Raji (cell line): ENCODE data around the gene HBA1.
"Not testable (repeated sequence)": the region's sequence is repeated elsewhere in the genome, so short reads cannot be mapped to it uniquely, and the experiment has no call there.

Source experiments
- POLR2A ChIP-seq: IDR thresholded peaks from 2 replicates; pipeline ENCODE4 v1.6.1; 2011; ENCODE audit warnings: low read depth, low read length, control low read depth; ENCODE audit not compliant: insufficient read depth

Gene HBA1

DNA sequence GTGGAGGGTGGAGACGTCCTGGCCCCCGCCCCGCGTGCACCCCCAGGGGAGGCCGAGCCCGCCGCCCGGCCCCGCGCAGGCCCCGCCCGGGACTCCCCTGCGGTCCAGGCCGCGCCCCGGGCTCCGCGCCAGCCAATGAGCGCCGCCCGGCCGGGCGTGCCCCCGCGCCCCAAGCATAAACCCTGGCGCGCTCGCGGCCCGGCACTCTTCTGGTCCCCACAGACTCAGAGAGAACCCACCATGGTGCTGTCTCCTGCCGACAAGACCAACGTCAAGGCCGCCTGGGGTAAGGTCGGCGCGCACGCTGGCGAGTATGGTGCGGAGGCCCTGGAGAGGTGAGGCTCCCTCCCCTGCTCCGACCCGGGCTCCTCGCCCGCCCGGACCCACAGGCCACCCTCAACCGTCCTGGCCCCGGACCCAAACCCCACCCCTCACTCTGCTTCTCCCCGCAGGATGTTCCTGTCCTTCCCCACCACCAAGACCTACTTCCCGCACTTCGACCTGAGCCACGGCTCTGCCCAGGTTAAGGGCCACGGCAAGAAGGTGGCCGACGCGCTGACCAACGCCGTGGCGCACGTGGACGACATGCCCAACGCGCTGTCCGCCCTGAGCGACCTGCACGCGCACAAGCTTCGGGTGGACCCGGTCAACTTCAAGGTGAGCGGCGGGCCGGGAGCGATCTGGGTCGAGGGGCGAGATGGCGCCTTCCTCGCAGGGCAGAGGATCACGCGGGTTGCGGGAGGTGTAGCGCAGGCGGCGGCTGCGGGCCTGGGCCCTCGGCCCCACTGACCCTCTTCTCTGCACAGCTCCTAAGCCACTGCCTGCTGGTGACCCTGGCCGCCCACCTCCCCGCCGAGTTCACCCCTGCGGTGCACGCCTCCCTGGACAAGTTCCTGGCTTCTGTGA is at the start of gene HBA1:
HBA1 (plus strand) TSS at position 204 of the 906 bp plus-strand sequence; CDS start at position 241, 37 bp downstream.
- TF ChIP-seq POLR2A = not testable (repeated sequence)

DNA sequence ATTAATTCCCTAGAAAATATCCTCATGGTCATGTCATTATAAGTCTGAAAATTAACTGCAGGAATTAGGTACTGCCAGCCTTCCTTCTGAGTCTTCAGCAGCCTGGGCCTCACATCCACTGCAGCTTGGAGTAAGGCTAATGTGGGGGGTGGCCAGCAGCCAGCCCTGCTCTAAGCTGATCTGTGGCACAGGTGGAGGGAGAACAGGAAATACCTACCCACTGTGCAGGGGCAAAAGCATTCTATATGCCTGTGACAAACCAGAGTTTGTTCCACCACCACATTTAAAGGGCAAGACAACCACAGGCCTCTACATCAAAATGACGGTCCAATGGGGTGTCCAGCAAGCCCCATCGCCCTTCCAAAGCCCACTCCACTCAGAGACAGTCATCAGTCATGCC is 47.4 kb upstream of the HBA1 start:
- no peak for TF ChIP-seq POLR2A

DNA sequence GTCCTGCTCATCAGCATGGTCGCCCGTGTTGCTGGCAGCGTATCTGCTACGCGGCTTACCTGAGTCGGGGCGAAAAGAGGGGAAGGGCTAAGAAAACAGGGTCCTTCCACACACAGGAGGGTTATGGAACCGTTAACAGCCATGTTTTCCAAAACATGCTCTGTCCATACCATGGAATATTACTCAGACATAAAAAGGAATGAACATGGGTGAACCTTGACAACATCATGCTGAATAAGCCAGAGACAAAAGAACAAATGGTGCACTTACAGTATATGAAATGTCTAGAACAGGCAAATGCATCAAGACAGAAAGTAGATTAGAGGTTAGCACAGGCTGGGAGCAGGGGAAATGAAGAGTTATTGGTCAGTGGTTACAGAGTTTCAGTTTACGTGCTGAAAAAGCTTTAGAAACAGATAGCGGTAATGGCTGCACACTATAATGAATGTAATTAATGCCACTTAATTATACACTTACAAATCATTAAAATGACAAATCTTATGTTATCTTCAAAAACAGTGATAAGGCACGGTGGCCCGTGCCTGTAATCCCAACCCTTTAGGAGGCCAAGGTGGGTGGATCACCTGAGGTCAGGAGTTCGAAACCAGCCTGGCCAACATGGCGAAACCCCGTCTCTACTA is 45.8 kb upstream of the HBA1 start:
- no peak for TF ChIP-seq POLR2A

DNA sequence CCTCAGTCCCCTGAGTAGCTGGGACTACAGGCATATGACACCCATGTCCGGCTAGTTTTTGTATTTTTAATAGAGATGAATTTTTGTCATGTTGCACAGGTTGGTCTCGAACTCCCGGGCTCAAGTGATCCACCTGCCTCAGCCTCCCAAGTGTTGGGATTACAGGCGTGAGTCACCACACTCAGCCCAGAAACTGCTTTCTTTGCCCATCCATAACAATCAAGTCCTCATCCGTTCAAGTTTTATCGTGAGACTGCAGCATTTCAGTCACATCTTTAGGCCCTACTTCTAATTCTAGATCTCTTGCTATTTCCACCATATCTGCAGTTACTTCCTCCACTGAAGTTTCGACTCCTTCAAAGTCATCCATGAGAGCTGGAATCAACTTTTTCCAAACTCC is 44.4 kb upstream of the HBA1 start:
- no peak for TF ChIP-seq POLR2A

DNA sequence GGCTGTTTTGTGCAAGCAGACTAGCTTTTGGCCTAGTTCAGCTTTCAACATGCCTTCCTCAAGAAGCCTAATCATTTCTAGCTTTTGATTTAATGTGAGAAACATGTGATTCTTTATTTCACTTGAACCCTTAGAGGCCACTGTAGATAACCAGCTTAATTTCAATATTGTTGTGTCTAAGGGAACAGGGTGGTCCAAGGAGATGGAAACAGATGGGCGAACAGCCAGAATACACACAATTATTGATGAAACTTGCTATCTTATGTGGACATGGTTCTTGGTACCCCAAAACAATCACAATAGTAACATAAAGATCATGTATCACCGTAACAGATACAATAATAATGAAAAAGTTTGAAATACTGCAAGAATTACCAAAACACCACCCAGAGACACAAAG is 42.8 kb upstream of the HBA1 start:
- no peak for TF ChIP-seq POLR2A

DNA sequence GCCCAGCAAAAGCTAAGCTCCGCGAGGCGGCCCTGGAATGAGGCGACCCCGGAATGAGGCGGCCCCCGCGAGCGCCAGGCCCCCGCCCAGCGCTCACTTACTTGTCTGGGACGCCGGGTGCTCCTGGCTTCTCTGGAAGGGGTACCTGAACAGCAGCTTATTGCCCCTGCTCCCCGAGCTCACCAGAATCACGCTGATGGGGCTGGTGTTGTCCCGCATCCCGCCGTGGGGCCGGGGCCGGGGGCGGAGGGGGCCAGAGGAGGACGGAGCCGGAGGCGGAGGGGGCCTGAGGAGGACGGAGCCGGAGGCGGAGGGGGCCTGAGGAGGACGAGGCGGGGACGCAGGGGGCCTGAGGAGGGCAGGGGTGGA is 38.4 kb upstream of the HBA1 start:
- no peak for TF ChIP-seq POLR2A

DNA sequence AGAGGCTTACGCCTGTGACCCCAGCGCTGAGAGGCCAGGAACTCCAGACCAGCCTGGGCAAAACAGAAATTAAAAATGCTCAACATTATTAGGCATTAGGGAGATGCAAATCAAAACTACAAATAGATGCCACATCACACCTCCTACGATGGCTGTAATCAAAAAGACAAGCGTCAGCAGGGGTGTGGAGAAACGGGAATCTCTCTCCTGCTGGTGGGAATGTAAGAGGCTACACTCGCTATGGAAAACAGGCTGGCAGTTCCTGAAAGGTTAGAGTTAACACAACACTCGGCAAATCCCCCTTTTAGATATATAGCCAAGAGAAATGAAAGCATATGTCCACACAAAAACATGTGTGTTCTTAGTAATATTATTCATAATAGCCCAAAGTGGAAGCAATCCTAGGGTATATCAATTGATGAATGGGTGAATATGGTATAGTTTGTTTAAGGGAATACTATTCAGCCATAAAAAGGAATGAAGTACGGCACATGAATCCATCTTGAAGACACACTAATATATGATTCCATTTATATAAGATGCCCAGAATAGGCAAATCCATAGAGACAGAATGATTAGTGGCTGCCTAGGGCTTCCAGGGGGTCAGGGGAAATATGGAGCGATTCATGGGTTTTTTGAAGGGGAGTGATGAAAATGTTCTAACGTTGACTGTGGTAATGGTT is 36.2 kb upstream of the HBA1 start:
- TF ChIP-seq POLR2A = no peak

DNA sequence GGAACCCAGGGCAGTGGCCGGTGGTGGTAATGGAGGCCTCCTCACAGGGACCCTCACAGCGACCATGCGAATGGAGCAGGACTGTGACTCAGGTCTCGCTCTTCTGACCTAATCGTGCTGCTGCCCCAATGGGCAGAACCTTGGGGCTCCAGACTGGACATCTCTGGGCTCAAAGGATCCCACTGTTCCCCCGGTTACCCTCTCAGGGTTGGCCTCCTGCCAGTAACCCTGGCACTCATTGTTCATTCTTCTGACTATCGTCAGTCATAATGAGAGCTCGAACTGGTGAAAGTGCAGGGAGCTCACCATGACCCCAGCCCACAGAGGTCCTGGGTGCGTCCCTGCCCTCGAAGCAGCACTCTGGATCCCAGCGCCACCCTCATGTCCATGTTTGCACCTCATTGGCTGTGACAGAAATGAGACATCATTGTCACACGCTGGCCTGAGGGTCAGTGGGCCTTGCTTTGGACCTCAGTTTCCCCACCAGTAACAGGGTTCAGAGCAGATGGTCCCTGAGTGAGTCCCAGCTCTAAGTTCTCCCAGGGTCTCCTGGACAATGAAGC is 34.0 kb upstream of the HBA1 start:
- TF ChIP-seq POLR2A = no peak

DNA sequence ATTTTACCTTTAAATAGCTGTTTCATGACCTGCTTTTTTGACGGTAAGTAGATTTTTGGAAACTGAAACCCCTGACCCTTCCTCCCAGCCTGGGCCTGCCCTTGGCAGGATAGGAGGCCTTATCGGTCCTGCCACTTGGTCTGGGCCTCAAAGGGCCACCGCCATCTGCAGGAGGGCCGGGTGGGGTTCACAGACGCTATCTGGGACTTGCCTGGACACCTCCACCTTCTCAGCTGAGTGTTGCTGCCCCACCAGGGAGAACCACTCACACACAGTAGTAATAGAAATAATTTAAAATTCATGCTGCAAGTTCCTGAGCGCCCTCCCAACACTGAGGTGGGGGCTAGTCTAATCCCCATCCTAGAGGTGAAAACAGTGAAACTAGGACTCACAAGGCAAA is 33.4 kb upstream of the HBA1 start:
- no peak for TF ChIP-seq POLR2A

DNA sequence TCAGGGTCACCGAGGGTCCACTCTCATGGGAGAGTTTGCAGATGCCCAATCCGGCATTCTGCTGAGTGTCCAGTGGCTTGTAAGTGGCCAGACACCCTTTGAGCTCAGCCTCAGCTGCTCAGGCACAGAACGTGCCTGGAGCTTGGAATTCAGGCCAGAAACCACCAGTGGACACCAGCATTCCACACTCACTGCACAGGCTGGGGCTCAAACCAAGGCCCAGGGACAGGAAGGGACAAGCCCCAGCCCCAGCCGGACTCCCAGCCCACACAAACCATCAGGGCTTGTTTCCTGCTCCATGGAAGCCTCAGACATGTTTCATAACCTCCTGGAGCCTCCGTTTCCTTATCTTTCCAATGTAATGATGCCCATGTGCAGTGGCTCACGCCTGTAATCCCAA is 33.0 kb upstream of the HBA1 start:
- no peak for TF ChIP-seq POLR2A

DNA sequence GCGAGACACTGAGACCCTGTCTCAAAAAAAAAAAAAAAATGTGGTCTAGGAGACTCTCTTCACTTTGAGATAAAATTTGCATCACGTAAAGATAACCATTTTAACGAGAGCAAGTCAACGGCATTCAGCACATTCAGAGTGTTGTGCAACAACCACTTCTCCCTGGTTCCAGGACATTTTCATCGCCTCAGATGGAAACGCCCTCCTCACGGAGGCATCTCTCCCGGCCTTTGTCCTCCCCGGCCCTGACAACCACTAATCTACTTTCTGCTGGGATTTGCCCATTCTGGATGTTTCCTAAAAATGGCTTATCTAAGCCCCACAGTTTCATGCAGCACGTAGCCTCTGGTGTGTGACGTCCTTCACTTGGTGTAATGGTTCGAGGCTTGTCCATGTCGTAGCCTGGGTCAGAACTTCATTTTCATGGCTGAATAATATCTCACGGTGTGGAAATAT is 31.7 kb upstream of the HBA1 start:
- TF ChIP-seq POLR2A = no peak

DNA sequence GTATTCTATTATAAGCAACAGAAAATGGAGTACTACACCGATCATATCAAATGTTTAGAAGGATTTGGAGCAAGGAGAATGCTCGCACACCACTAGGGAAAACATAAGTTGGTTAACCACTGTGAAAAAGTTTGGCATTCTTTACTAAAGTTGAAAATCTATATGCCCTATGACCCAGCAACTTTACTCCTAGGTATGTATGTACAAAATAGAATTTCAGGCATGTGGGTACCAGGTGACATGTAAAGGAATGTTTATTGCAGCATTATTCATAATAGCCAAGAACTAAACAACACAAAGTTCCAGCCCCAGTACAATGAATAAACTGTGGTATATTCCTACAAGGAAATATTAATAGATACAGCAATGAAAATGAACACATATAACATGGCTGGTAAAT is 29.8 kb upstream of the HBA1 start:
- no peak for TF ChIP-seq POLR2A

DNA sequence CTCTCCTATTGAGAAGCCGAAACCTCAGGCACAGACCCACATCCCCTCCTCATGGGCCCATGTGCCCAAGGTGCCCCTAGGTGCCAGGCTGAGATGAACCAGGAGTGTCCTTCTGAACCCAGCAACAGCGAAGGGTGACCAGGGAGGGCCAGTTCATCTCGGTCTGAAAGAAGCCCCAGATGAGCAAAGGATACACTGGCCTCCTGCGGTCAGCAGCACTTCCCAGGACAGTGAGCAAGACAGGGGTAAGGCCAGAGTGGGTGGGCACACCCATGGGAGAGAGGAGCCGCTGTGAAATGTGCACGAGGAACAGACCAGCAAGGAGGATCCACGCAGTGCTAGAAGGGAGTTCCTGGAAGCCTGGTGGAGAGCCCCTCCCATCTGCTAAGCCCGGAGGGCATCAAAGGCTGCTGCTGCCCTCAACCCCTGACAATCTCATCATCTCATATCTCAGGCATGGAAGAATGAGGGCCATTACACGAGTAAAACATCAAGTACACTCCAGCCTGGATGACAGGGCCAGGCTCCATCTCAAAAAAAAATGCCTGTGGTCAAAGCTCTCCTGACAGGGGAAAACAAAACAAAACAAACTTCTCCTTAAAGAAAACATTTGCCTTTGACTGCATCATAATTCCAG is 27.3 kb upstream of the HBA1 start:
- TF ChIP-seq POLR2A = no peak

DNA sequence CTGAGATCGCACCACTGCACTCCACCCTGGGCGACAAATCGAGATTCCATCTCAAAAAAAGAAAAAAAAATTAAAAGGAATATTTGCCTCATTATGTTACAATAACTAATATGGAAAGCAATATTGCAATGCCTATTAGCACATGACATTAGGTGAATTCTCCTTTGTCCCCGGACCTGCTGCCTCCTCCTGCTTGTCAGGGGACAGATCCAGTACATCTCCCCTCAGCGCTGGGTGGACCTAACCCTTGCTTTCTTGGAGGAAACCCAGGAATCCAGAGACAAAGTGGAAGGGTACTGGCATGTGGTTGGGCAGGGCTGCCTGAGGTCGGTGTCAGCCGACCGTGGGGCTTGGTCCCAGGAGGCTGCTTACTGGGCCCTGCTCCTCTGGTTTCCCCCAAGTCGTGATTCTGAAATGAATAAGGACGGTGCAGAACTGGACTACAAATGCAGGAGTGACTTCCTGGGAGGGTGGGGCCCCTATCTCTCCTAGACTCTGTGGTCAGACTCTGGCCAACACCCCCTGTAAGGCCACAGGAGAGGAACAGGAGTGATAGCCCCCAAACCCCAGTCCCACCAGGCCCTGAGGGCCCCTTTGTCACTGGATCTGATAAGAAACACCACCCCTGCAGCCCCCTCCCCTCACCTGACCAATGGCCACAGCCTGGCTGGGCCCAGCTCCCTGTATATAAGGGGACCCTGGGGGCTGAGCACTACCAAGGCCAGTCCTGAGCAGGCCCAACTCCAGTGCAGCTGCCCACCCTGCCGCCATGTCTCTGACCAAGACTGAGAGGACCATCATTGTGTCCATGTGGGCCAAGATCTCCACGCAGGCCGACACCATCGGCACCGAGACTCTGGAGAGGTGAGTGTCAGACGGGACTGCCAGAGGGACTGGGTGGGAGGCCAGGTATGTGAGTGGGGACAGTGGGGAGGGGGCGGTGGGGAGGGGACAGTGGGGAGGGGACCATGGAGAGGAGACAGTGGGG is 24.0 kb upstream of the HBA1 start, which contains the start of gene HBZ:
HBZ (plus strand) TSS at position 504 of the 988 bp plus-strand sequence; CDS start at position 770, 266 bp downstream.
- no peak for TF ChIP-seq POLR2A
